ENCODE results near the gene NDUFA13.

Gene NDUFA13

DNA sequence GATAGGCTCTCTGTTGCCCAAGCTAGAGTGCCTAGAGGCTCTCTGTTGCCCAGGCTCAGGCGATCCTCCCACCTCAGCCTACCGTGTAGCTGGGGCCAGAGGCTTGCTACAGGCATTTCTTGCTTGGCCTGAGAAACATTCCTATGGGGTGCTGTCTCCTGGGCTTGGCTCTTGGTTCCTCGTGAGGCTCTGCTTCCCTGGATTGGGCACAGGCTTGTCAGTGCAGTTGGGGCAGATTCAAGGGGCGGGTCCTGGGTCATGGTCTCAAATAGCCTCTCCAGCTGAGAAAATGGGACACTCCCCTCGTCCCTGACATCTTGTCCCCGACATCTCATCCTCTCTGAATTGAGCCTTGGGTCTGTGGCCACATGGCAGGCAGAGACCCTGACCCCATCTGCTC is 5.6 kb upstream of the NDUFA13 start:
- DNase-seq, result no peak

DNA sequence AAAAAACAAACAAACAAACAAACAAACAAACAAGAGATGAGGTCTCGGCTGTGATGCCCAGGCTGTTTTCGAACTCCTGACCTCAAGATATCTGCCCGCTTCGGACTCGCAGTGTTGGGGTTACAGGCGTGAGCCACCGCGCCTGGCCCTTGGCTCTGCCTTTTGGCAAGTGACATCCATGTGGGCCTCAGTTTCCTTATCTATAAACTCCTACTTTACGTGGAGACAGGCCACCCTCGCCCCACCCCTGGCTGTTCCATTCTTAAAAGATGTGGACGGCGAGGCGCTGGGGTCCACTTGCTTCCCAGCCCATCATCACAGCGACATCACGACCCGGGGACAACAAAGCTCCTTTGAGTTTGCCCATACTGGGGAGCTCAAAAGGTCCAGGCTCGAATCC is 2.3 kb upstream of the NDUFA13 start:
- no peak for DNase-seq

DNA sequence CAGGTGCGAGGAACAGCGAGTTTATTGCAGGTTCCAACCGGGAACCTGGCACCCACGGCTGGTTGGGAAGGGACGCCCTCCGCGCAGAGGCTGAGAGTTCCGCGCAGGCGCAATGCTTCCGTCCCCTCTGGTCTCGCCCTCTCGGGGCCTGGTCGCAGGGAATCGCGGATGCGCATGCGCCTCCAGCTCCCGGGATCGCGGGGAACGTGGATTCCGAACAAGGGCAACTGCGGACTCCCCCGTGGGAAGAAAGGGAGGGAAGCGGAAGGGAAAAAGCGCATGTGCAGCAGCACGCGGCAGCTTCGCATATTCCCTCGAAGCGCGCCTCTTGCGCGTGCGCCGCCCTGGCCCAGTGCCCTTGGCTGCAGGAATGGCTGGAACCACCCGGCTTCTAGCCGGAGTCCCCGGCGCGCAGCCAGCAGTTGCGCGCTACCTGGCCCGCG is 1.8 kb upstream of the NDUFA13 start:
- DNase-seq, result peak; percentile 68

DNA sequence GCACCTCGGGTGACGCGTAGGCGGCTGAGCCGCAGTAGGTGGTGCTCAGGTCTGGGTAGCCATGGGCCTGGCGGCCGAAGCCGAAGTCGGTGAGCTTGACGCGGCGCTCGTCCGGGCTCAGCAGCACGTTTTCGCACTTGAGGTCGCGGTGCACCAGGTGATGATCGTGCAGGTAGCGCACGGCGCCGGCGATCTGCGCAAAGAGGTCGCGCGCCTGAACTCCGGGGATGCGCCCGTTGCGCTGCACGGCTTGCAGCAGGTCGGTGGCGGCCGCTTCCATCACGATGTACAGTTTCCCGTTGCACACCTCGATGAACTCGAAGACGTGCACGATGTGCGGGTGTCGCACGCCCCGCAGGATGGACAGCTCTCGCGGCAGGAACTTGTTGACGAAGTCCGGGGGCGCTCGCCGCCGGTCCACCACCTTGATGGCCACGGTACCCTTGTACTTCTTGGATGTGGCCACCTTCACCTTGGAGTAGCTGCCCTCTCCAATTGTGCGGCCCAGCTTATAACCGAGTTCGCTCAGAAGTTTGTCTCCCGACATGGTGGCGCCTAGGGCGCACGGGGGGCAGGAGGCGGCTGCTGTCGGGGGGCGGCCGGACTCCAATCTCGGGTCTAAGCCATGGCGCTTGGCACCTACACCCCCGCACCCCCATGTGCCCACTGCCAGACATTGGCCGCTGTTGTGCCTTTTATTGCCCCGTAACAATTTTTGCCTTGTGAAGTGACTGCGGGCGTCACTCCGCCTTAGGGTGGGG is 964 bp upstream of the NDUFA13 start, which contains the start of gene TSSK6:
TSSK6 (minus strand) TSS at position 668 of the 761 bp plus-strand sequence; CDS start at position 547, 121 bp downstream.
- no peak for DNase-seq

DNA sequence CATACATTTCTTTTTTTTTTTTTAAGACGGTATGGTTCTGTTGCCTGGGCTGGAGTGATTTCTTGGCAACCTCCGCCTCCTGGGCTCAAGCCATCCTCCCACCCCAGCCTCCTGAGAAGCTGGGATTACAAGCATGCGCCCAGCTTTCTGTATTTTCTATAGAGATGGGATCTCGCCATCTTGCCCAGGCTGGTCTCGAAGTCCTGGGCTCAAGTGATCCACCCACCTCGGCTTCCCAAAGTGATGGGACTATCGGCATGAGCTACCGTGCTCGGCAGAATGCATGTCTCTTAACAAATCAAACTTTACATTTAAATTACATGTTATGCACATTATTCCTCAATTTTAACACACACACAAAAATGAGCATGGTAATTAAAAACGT is 1.2 kb downstream of the NDUFA13 start:
- DNase-seq, result no peak

DNA sequence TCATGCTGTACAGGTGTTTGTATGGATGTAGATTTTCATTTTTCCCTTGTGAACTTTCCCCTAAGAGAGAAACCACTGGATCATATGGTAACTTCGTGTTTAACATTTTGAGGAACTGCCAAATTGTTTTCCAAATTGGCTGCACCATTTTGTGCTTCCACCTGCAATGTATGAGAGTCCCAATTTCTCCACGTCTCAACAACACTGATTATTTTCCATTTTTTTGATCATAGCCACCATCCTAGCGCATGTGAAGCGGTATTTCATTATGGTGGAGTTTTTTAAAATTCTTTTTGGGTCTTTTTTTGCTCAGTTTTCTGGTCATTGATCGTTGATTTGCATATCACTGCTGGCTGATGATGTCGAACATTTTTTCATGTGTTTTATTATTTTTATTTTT is 5.0 kb downstream of the NDUFA13 start:
- DNase-seq, result no peak

DNA sequence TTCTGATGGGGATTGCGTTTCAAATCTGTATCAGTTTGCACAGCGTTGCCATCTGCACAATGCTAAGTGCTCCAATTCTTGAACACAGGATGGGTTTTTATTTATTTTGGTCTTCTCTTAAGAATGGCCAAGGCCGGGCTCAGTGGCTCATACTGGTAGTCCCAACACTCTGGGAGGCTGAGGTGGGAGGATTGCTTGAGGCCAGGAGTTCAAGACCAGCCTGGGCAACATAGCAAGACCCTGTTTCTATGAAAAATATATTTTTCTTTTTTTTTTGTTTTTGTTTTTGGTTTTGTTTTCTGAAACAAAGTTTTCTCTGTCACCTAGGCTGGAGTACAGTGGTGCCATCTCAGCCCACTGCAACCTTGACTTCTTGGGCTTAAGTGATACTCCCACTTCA is 7.2 kb downstream of the NDUFA13 start:
- no peak for DNase-seq

DNA sequence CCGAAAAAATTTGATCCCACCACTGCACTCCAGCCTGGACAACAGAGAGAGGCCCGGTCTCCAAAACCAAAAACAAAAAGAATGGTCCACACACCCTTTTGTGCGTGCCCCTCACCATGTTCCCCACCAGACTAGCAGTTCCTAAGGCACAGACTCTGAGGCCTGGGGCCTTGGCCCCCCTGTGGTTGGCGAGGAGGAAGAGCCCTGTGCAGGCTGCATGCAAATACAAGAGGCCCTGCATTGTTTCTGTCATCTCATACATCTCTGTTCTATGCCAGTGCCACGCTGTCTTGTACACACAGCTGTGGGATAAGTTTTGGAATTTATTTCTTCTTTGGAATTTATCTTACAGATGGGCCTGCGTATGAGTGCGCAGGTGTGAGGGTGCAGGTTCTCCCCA is 8.0 kb downstream of the NDUFA13 start:
- DNase-seq, result no peak

DNA sequence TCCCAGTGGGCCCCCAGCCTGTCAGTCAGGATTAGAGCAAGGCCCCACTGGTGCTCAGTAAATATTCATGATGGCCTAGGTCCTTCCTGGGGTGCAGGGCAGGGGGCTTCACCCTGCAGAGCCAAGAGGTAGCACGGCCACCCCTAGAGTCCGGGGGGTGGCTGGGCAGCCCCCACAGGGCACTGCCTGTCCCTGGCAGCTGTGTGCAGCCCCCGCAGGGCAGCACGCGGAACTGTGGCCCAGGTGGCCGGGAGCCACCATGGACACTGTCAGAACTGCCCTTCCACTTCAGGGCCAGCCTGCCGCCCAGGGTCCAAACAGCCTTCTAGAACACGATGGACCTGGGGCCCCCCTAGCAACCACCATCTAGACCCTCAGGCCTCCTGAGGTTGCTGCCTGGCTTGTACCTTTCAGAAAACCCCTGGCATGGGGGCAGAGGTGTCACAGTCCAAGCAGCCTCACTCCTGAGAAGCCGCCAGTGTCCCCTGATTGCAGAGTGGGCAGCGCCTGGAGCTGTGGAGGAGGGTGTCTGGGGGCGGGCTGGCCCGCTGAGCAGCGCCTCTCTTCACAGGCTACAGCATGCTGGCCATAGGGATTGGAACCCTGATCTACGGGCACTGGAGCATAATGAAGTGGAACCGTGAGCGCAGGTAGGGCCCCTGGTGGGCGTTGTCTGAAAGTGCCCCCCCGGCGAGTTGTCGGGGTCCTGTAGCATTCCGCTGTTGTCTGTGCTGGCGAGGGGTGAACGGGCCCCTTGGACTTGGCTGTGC is 9.8 kb downstream of the NDUFA13 start:
- no peak for DNase-seq

DNA sequence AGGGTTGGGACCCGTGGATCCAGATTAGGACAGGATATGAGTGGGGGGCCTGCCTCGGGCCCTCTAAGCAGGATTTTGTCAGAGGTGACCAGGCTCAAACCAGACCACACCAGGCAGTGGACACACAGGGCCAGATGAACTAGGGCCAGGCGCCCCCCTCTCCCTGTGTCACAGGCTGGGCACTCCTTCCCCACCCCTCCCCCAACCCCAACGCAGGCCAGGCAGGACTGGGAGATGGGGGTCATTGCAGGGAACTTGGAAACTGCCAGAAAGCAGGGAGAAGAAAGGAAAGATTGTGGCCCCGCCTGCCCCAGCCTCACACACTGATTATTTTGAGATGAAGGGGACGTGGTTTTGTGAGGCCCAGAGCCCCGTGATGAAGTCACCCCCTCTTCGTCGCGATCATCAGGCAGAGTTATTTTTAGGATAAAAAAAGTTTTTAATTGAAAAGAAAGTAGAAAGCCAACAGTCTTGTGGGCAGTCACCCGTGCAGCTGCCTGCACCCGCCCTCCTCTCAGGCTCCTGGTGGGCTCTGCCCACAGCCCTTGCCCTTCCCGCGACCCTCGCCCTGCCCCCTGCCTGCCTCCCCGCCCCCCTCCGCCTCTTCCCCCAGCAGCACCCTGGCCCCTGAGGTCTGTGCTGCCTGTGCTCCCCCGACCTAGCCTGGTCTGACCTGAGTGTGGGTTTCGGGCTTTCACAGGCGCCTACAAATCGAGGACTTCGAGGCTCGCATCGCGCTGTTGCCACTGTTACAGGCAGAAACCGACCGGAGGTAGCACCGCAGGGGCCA is 10.8 kb downstream of the NDUFA13 start:
- no peak for DNase-seq

DNA sequence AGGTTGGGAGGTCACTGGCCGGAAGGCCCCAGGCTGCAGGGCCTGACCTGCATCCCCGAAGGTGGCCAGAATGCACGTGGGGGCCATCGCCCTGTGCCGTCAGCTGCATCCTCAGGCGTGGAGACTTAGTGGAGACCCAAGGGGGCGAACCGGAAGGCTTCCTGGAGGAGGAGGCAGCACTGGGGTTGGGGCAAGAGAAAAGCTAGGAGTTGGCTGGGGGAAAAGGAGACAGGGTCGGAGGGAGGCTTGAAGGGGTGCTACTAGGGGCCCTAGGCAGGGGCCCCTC is 11.3 kb downstream of the NDUFA13 start:
- DNase-seq, result no peak

DNA sequence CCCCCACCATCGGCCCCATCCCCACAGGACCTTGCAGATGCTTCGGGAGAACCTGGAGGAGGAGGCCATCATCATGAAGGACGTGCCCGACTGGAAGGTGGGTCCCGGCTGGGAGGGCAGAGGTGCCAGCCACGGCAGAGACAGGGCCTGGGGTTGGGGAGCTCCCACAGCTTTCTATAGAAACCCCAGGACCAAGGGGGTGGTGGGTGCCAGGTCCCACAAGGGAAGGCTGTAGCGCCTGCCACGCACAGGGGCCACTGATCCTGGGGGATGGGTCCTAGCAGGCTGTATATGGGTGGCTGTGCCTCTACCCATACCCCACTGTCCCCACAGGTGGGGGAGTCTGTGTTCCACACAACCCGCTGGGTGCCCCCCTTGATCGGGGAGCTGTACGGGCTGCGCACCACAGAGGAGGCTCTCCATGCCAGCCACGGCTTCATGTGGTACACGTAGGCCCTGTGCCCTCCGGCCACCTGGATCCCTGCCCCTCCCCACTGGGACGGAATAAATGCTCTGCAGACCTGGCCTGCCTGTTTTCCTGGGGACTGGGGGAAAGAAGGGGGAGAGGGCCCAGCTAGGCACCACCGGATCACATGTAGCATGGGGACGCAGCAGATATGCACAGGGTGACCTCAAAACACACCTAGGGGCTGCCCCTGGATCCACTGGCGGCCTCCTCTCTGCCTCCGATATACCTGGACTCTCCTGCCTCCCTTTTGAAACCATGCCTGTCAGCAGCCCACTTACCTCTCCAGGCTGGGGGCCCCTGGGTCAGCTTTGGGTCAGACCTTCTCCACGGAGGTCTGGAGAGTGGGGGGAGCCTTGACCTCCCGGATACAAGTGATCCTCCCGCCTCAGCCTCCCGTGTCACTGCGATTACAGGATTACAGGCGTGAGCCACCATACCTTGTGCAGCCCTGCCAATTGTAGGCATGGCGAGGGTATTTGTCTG is 11.9 kb downstream of the NDUFA13 start:
- DNase-seq, result no peak

DNA sequence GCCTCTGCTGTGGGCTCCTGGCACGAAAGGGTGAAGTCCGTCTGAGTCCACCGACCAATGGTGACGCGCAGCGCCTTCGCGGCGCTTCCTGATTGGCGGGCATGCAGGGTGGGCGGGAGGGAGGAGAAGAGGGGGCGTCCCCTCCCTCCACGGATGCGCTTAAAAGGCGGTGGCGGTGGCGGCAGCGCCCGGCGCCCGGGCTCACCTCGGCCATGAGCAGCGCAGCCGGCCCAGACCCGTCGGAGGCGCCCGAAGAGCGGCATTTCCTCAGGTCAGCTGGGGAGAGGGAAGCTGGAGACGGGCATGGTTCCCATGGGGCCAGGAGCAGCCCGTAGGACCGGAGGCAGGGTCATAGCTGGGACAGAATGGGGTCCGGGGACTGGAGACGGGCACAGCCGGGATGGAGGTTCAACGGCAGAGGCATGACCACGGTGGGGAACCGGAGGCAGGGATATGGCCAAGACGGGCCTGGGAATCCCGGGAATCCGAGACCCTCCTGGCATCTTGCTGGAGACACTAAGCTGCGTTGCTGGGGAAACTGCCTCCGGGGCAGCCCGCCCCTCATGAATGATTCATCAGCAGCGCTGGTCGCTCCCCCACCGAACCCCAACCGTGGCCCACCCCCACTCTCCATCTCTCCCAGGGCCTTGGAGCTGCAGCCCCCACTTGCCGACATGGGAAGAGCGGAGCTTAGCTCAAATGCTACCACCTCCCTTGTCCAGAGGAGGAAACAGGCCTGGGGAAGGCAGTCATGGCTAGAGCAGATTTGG is 12.9 kb downstream of the NDUFA13 start, which contains the start of gene YJEFN3:
YJEFN3 (plus strand) TSS at position 191 of the 770 bp plus-strand sequence; CDS start at position 213, 22 bp downstream.
- peak; percentile 44 for DNase-seq

DNA sequence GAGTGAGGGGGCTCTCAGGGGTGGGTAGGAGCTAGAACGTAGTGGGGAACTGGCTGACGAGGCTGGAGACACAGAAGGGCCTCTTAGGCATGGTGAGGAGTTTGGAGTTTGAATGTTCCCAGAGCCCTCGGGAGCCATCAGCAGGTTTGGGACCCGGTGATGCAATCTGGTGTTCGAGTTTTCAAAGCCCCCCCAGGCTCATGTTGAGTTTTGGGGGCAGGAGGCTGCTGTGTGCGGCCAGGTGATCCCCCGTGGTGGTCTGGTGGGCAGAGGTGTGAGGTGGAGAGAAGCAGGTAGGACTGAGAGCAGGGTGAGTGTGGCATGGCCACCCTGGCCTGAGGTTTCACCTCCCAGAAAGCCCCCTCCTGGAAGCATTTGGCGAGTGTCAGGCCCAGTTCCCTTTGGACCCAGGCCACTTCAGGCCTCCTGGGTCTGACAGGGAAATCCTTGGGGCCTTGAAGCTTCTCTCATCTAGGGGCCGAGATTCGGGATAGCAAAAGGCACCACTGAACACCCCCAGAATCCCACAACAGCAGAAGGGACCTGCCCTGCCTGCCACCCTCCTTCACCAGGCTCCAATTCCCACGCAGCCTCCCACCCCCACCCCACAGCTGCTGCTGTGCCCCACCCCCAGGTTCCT is 13.9 kb downstream of the NDUFA13 start:
- DNase-seq, result no peak

DNA sequence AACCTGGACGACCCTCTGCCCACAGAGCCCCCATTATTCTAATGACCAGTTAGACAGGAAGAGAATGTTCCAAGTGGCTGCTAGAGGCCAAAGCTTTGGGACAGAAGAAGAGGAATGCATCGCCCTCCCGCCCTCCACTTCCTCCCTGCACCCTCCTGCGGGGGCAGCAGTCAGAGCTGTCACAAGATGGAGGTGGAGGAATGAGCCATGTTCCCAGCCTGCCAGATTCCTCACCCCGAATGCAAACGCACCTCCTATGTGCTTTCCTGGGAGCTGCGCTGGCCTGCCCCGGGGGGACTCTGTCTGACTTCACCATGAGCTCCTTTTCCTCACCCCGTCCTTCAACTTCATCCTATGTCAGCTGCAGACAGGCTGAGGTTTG is 14.4 kb downstream of the NDUFA13 start:
- no peak for DNase-seq

DNA sequence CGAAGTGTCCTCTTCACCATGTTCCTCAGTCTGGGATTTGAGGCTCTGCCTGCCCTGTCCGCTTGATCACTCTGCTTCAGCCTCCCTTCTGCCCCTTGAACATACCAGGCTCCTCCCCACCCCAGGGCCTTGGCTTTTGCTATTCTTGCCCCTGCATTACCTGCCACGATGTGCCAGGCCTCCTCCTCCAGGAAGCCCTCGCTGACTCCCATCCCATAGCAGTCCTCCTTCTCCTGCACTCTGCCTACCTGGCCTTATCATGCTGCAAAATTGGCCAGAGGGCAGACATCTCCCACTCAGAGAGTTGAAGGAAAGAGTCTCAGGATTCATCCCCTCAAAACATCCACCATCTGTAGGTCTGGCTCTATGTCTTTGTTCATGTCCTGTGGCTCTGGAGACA is 14.9 kb downstream of the NDUFA13 start:
- no peak for DNase-seq

DNA sequence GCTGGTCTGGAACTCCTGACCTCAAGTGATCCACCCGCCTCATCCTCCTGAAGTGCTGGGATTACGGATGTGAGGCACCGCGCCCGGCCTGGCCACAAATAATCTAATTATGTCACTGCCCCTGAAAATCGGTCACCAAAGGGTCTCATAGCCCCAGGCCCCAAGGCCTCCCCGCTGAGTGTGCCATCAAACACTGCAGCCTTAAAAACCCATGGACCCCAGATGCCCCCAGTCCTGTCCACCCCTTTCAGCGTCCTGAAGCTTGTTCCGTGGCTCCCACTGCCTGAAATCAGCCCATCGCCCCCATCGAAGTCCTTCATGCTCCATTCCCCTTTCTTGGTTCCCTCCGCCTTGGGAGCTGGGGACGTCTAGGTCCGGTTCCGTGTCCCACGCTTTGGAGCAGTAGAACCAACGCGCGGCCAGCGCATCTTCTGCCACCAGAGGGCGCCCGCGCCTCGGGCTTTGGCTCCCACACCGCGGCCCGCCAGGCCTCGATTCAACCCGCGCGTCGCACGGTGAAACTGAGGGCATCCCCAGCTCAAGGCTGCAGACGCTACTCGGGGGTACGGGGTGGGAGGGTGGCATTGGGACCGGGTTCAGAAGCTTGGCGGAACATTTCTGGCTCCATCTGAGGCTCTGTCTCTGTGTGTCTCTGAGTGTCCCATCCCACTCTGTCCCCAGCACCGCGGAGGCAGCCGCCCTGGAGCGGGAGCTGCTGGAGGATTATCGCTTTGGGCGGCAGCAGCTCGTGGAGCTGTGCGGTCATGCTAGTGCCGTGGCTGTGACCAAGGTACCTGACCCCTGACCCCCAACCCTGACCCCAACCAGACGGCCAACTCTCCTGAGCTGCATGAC is 16.2 kb downstream of the NDUFA13 start:
- DNase-seq, result peak; percentile 56

DNA sequence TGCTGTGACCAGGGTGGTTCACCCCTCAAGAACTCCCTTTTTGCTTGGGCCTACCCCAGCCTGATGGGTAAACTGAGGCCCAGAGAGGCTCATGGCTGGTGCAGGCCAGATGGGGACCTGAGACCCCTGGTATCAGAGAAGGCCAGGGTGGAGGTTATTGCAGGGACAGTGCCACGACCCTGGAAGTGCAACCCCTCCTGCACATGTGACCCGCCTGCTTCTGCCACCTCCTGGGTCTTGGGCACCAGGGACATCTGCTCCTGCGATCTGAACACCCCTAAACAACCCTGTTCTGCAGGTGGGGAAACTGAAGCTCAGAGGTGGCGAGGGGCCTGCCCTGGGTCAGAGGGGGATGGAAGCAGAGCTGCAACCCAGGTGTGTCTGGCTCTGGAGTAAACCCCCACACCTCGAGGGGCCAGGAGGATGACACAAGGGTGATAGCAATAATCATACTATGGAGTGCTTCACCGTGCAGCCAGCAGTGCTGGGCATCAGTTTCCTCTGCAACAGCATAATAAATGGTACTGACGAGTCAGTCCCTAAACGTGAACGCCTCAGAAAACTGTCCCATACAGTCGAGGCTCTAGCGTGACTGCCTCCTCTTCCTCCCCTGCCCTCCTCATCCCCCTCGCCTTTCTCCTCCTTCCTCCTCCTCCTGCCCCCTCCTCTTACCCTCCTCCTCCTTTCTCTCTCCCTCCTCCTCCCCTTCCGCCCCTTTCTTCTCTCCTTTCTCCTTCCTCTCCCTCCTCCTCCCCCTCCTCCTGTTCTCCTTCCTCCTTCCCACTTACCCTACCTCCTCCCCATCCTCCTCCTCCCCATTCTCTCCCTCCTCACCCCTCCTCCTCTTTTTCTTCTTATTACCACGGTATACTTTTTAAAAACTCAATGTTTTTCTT is 17.0 kb downstream of the NDUFA13 start:
- no peak for DNase-seq

DNA sequence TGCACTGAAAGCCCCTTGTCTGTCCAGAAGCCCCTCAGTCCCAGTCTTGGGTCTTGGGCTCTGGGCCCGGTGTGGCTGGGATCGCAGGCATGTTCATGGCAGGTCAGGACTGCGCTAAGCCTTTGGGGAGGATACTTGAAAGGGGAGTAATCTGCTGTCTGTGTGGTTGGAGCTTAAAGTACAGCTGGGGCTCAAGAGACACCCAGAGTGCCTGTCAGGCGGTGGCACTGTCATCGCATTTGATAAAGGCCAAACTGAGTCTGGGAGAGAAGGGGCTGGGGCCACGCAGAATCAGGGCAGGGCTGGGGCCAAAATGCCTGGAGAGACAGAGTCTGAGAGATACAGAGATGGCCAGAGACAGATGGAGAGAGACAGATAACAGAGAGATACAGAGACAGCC is 17.8 kb downstream of the NDUFA13 start:
- no peak for DNase-seq

All from fibroblast of skin of abdomen (primary cell).